Fibroblast of mammary gland (primary cell): Measurements from ENCODE around the gene BRSK2.

Source experiments
- DNase-seq: peaks from one replicate; pipeline ENCODE4 v3.0.0-alpha.2; 2010; ENCODE audit warnings: low read depth
- H3K4me3 ChIP-seq: 2 replicates; pipeline ENCODE4 v1.5.1; 2011; ENCODE audit warnings: low read depth, mild to moderate bottlenecking, low read length, moderate library complexity; ENCODE audit not compliant: control insufficient read depth
- CTCF ChIP-seq: conservative IDR thresholded peaks from 2 replicates; pipeline ENCODE4 v1.5.1; 2011; ENCODE audit warnings: low read depth, low read length, inconsistent platforms; ENCODE audit not compliant: control insufficient read depth, insufficient read depth

BRSK2 gene

DNA sequence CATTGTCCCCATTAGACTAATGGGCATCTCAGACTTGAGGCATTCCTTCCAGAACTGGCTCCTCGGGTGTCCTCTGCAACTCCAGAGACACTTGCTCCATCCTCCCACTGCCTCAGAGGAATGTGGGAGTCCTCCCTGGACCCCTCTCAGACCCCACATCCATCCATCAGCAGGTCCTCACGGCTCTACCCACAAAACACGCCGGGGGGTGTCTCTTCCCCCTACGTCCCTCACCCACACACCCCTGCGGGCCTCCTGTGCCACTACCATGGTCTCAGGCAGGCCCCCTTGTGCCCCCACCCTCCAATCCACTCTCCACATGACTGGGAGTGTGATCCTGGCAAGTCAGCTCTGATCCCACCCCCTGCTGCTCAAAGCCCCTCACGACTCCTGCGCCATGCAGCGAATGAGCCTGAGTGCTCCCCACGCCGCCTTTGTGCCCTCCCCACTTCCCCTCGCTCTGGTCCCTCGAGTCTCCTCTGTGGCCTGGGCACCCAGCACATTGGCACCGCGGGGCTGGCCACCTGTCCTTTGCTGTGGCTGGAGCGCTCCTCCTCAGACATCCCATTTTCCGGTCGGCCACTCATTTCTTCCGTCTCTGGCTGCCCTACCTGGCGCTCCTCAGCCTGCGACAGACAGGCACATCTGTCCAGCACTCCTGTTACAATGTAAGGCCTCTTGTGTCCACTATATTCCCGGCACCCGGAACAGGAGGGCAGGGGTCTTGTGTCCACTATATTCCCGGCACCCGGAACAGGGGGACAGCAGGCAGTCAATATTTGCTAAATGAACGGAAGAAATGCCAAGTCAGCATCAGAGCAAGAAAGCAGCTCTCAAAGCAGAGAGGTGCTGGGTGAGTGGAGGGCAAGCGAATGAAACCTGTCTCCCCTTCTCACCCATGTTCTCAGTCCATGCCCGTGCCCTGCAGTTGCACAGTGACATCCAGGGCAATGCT lies 111.0 kb downstream of the BRSK2 start:
- DNase-seq: no peak
- no peak overlapping the region for H3K4me3 ChIP-seq
- no peak for TF ChIP-seq CTCF

DNA sequence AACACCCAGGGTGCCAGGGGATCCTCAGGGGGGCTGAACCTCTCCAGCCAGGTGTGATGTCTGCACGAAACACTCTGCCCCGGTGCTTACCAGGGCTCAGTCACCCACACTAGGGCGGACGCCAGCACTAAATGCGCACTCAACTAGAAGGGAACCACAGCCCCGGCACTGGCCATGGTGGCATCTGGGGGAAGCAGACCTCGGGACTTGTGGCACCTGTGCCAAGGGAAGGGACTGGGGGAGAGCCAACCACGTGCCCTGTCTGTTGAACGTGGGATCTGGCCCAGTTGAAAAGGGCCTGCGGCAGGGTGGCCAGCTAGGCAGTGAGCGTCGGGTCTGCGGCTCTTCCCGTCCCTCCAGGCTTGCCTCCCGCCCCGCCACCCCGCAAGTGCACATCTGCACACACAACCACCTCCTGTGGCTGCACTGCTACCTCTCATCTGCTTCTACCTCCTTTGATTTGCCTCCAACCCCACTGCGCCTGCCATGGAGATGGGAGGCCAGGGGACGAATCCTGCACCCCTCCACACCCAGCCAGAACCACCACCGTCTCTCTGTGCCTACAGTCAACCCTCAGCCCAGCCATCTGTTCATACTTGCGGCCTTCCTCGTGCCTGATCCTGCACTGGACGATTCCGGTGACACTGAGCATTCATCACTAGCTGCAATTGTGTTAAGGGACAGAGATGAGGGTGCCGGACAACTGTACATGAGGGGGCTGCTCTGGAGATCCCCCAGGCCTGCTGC lies 111.9 kb downstream of the BRSK2 start:
- TF ChIP-seq CTCF: no peak
- DNase-seq: no peak
- H3K4me3 ChIP-seq: no peak overlapping the region

- DNase-seq: no peak
- no peak for TF ChIP-seq CTCF
- no peak overlapping the region for H3K4me3 ChIP-seq
Observed at GRCh38 chr11:1502168-1502953, 112.6 kb downstream of the BRSK2 start.

DNA sequence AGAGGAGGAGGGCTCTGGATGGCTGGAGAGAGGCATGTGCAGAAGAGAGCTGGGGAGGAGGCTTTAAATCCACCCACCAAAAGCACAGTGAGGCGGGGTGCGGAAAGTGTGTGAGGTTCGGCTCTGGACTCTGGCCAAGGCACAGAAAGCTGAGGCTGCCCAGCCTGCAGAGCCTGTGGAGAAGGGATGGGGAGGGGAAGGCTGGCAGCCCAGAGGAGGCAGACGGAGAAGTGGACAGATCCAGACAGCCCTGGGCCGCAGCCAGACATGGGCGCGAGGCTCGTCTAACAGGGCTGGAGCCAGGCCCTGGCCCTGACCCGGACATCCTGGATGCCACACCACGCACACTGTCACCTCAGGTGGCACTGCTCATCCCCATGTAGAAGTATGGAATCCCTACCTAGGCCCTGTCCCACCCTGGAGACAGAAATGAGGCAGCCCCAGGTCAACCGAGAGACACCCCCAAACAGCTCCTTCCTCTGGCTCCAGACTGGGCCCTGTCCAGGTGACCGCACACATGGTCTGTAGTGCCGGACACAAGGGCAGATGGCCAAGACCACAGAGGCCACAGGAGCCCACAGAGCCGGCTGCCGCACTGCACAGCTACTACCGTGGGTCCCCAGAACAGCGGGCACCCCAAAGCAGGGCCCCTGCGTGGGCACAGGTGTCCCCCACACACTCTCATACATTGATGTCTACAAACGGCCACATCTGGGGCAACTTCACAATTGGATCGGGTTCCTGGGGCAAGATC lies 113.4 kb downstream of the BRSK2 start:
- no peak for TF ChIP-seq CTCF
- no peak for DNase-seq
- H3K4me3 ChIP-seq: no peak overlapping the region

DNA sequence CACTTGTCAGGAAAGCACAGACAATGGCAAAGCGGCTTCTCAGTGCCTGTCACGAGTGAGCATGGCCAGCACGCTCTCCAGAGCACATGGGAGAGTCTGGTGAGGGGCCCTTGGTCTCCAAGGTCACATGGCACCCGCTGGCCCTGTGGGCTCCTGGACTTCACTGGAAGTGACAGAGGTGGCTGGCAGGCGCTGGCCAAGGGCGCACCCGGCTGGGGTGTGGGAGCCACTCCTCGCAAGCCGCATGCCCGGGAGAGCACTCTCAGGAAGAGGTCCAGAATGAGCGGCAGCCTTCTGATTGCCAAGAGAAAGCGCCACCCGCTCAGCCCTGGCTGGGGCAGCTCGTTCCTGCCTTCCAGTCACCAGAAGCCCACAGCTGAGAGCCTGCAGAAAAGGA lies 114.0 kb downstream of the BRSK2 start:
- no peak for TF ChIP-seq CTCF
- no peak overlapping the region for H3K4me3 ChIP-seq
- DNase-seq: no peak

- DNase-seq: no peak
- H3K4me3 ChIP-seq: no peak overlapping the region
- no peak for TF ChIP-seq CTCF
Observed at GRCh38 chr11:1504138-1504537, 114.4 kb downstream of the BRSK2 start.
